ENCODE data around the gene EIF2A.

GRCh38 chr3:150607267-150608065 is 60.9 kb downstream of the EIF2A start:
- TF ChIP-seq CTCF (IDR thresholded peaks at IDR 0.05; ENCODE audit: insufficient read depth, low read length): no peak
- no peak for TF ChIP-seq SPI1 (IDR thresholded peaks at IDR 0.05; ENCODE audit: borderline replicate concordance, low read depth)
- no peak for TF ChIP-seq POLR2AphosphoS5 (IDR thresholded peaks at IDR 0.05; ENCODE audit: low read depth)
- no peak for TF ChIP-seq GABPA (IDR thresholded peaks at IDR 0.05; ENCODE audit: low read depth)
